Measurements from ENCODE around the gene LYAR.

LYAR gene

GRCh38 chr4:4289597-4289940 lies 385 bp downstream of the LYAR start:
- Histone ChIP-seq H3K9me3 (ENCODE audit: control insufficient read depth, low read length) (no peaks in the 10 kb centered on the region), H3K36me3 (ENCODE audit: control insufficient read depth, insufficient read depth, low read length) (peaks cover 21% of the 10 kb centered on the region), H3K4me1 (ENCODE audit: control insufficient read depth, insufficient read depth, low read length, poor library complexity, severe bottlenecking) (peaks cover 22% of the 10 kb centered on the region), H3K4me3 (ENCODE audit: insufficient read depth, low read depth, low read length, poor library complexity, severe bottlenecking) (peak overlapping the region; percentile 85), H3K27me3 (replicated peaks; ENCODE audit: control insufficient read depth, insufficient read depth, low read length, poor library complexity, severe bottlenecking) (no peaks in the 10 kb centered on the region), H3K27ac (ENCODE audit: insufficient read depth, low read length, poor library complexity, severe bottlenecking) (peak overlapping the region; percentile 70)
- no peak for DNase-seq

GRCh38 chr4:4289055-4289454 lies 899 bp downstream of the LYAR start:
- DNase-seq: no peak
- H3K4me3 ChIP-seq (ENCODE audit: insufficient read depth, low read depth, low read length, poor library complexity, severe bottlenecking): peak overlapping the region; percentile 85
- peak overlapping the region; percentile 70 for H3K27ac ChIP-seq (ENCODE audit: insufficient read depth, low read length, poor library complexity, severe bottlenecking)
- no peaks in the 10 kb centered on the region for H3K9me3 ChIP-seq (ENCODE audit: control insufficient read depth, low read length)
- peaks cover 23% of the 10 kb centered on the region for H3K36me3 ChIP-seq (ENCODE audit: control insufficient read depth, insufficient read depth, low read length)
- H3K27me3 ChIP-seq (replicated peaks; ENCODE audit: control insufficient read depth, insufficient read depth, low read length, poor library complexity, severe bottlenecking): no peaks in the 10 kb centered on the region
- H3K4me1 ChIP-seq (ENCODE audit: control insufficient read depth, insufficient read depth, low read length, poor library complexity, severe bottlenecking): peaks cover 22% of the 10 kb centered on the region

DNA sequence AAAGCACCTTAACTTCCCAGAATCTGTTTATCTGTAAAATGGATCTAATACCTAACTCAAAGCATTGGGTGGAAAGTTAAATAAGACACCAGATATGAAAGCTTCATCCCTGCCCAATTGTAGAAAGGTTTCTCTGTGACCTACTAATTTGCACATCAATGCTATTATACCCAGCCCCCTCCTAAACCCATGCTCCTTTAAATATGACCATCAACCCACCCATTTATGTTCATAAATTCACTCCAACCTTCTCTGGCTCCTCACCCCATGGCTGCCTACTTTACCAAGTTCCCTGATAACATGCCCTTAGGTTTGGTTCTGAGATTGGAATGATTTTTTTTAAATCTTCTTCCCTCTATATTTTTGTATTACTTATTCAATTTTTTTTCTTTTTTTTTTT lies 1.9 kb downstream of the LYAR start:
- Histone ChIP-seq H3K27ac (ENCODE audit: insufficient read depth, low read length, poor library complexity, severe bottlenecking) (no peak overlapping the region), H3K36me3 (ENCODE audit: control insufficient read depth, insufficient read depth, low read length) (peaks cover 31% of the 10 kb centered on the region), H3K4me3 (ENCODE audit: insufficient read depth, low read depth, low read length, poor library complexity, severe bottlenecking) (no peak overlapping the region), H3K27me3 (replicated peaks; ENCODE audit: control insufficient read depth, insufficient read depth, low read length, poor library complexity, severe bottlenecking) (no peaks in the 10 kb centered on the region), H3K9me3 (ENCODE audit: control insufficient read depth, low read length) (no peaks in the 10 kb centered on the region), H3K4me1 (ENCODE audit: control insufficient read depth, insufficient read depth, low read length, poor library complexity, severe bottlenecking) (peaks cover 22% of the 10 kb centered on the region)
- no peak for DNase-seq

- no peak for DNase-seq
- no peak overlapping the region for H3K27ac ChIP-seq (ENCODE audit: insufficient read depth, low read length, poor library complexity, severe bottlenecking)
- peaks cover 8% of the 10 kb centered on the region for H3K4me1 ChIP-seq (ENCODE audit: control insufficient read depth, insufficient read depth, low read length, poor library complexity, severe bottlenecking)
- no peaks in the 10 kb centered on the region for H3K27me3 ChIP-seq (replicated peaks; ENCODE audit: control insufficient read depth, insufficient read depth, low read length, poor library complexity, severe bottlenecking)
- H3K36me3 ChIP-seq (ENCODE audit: control insufficient read depth, insufficient read depth, low read length): peaks cover 57% of the 10 kb centered on the region
- H3K9me3 ChIP-seq (ENCODE audit: control insufficient read depth, low read length): no peaks in the 10 kb centered on the region
- no peak overlapping the region for H3K4me3 ChIP-seq (ENCODE audit: insufficient read depth, low read depth, low read length, poor library complexity, severe bottlenecking)
These were observed 4.9 kb downstream of the LYAR start for GRCh38 chr4:4284827-4285618.

DNA sequence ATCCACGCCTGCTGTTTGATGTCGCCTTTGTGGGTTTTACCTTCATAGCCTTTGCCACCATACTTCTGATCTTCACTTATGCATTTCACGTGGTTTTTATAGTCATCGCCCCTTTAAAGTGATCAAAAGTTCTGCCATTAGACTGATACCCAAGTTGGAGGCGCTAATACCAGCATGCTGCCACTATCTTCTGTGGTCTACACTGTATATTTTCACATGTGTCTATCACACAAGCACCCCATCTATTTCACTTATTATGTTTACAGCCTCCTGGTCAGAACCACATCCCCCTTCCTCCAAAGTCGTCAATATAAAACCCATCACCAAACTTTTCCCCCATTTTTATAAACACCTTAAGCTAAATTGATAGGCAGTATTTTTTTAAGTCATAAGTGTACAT lies 8.2 kb downstream of the LYAR start:
- DNase-seq: no peak
- H3K36me3 ChIP-seq (ENCODE audit: control insufficient read depth, insufficient read depth, low read length): peaks cover 81% of the 10 kb centered on the region
- no peak overlapping the region for H3K4me3 ChIP-seq (ENCODE audit: insufficient read depth, low read depth, low read length, poor library complexity, severe bottlenecking)
- peaks cover 3% of the 10 kb centered on the region for H3K4me1 ChIP-seq (ENCODE audit: control insufficient read depth, insufficient read depth, low read length, poor library complexity, severe bottlenecking)
- H3K27me3 ChIP-seq (replicated peaks; ENCODE audit: control insufficient read depth, insufficient read depth, low read length, poor library complexity, severe bottlenecking): no peaks in the 10 kb centered on the region
- H3K27ac ChIP-seq (ENCODE audit: insufficient read depth, low read length, poor library complexity, severe bottlenecking): no peak overlapping the region
- H3K9me3 ChIP-seq (ENCODE audit: control insufficient read depth, low read length): no peaks in the 10 kb centered on the region

GRCh38 chr4:4277531-4277930 lies 12.4 kb downstream of the LYAR start:
- H3K4me3 ChIP-seq (ENCODE audit: insufficient read depth, low read depth, low read length, poor library complexity, severe bottlenecking): no peak overlapping the region
- DNase-seq: no peak
- peaks cover 72% of the 10 kb centered on the region for H3K36me3 ChIP-seq (ENCODE audit: control insufficient read depth, insufficient read depth, low read length)
- no peaks in the 10 kb centered on the region for H3K4me1 ChIP-seq (ENCODE audit: control insufficient read depth, insufficient read depth, low read length, poor library complexity, severe bottlenecking)
- H3K9me3 ChIP-seq (ENCODE audit: control insufficient read depth, low read length): no peaks in the 10 kb centered on the region
- H3K27ac ChIP-seq (ENCODE audit: insufficient read depth, low read length, poor library complexity, severe bottlenecking): no peak overlapping the region
- H3K27me3 ChIP-seq (replicated peaks; ENCODE audit: control insufficient read depth, insufficient read depth, low read length, poor library complexity, severe bottlenecking): no peaks in the 10 kb centered on the region

- Histone ChIP-seq H3K27ac (ENCODE audit: insufficient read depth, low read length, poor library complexity, severe bottlenecking) (no peak overlapping the region), H3K9me3 (ENCODE audit: control insufficient read depth, low read length) (no peaks in the 10 kb centered on the region), H3K27me3 (replicated peaks; ENCODE audit: control insufficient read depth, insufficient read depth, low read length, poor library complexity, severe bottlenecking) (no peaks in the 10 kb centered on the region), H3K36me3 (ENCODE audit: control insufficient read depth, insufficient read depth, low read length) (peaks cover 53% of the 10 kb centered on the region), H3K4me3 (ENCODE audit: insufficient read depth, low read depth, low read length, poor library complexity, severe bottlenecking) (no peak overlapping the region), H3K4me1 (ENCODE audit: control insufficient read depth, insufficient read depth, low read length, poor library complexity, severe bottlenecking) (no peaks in the 10 kb centered on the region)
- DNase-seq: no peak
These were observed 15.7 kb downstream of the LYAR start for GRCh38 chr4:4274226-4274625.

DNA sequence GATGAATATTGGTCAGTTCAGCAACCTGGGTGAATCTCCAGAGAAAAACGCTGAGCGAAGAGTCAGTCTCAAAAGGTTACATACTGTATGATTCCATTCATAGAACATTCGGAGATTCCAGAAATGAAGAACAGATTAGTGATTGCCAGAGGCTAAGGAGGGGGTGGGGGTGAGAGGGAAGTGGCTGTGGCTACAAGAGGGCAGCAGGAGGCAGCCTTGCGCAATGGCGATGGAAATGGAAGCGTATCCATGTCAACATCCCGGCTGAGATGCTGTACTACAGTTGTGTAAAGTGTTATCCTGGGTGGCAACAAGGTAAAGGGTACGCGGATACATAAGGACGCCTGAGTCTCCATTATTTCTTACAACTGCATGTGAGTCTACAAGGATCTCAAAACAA lies 18.0 kb downstream of the LYAR start:
- Histone ChIP-seq H3K36me3 (ENCODE audit: control insufficient read depth, insufficient read depth, low read length) (peaks cover 37% of the 10 kb centered on the region), H3K27me3 (replicated peaks; ENCODE audit: control insufficient read depth, insufficient read depth, low read length, poor library complexity, severe bottlenecking) (no peaks in the 10 kb centered on the region), H3K4me3 (ENCODE audit: insufficient read depth, low read depth, low read length, poor library complexity, severe bottlenecking) (no peak overlapping the region), H3K4me1 (ENCODE audit: control insufficient read depth, insufficient read depth, low read length, poor library complexity, severe bottlenecking) (no peaks in the 10 kb centered on the region), H3K9me3 (ENCODE audit: control insufficient read depth, low read length) (no peaks in the 10 kb centered on the region), H3K27ac (ENCODE audit: insufficient read depth, low read length, poor library complexity, severe bottlenecking) (no peak overlapping the region)
- DNase-seq: no peak

DNA sequence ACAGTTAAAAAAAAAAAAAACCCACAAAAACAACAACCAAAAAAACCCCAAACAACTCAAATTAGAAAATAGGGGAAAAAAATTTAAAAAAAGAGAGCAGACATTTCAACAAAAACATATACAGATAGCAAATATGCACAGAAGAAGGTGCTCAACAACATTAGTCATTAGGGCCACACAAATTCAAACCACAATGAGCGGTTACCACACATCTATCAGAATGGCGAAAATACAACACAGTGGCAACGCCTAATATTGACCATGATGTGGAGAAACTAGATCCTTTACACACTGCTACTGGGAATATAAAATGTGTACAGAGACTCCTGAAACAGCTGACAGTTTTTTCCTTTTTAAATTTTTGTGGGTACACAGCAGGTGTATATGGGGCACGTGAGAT lies 19.4 kb downstream of the LYAR start:
- Histone ChIP-seq H3K36me3 (ENCODE audit: control insufficient read depth, insufficient read depth, low read length) (peaks cover 32% of the 10 kb centered on the region), H3K9me3 (ENCODE audit: control insufficient read depth, low read length) (no peaks in the 10 kb centered on the region), H3K27ac (ENCODE audit: insufficient read depth, low read length, poor library complexity, severe bottlenecking) (peak overlapping the region; percentile 71), H3K27me3 (replicated peaks; ENCODE audit: control insufficient read depth, insufficient read depth, low read length, poor library complexity, severe bottlenecking) (no peaks in the 10 kb centered on the region), H3K4me3 (ENCODE audit: insufficient read depth, low read depth, low read length, poor library complexity, severe bottlenecking) (no peak overlapping the region), H3K4me1 (ENCODE audit: control insufficient read depth, insufficient read depth, low read length, poor library complexity, severe bottlenecking) (no peaks in the 10 kb centered on the region)
- DNase-seq: no peak

DNA sequence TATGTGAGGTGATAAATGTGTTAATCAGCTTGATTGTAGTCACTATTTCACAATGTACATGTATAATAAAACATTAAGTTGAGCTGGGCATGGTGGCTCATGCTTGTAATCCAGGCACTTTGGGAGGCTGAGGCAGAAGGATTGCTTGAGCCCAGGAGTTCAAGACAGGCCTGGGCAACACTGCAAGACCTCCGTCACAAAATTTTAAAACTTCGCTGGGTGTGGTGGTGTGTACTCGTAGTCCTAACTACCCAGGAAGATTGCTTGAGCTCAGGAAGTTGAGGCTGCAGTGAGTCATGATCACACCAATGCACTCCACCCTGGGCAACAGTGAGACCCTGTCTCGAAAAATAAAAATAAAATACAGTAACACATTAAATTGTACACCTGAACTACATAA lies 20.1 kb downstream of the LYAR start:
- Histone ChIP-seq H3K4me3 (ENCODE audit: insufficient read depth, low read depth, low read length, poor library complexity, severe bottlenecking) (no peak overlapping the region), H3K27me3 (replicated peaks; ENCODE audit: control insufficient read depth, insufficient read depth, low read length, poor library complexity, severe bottlenecking) (no peaks in the 10 kb centered on the region), H3K36me3 (ENCODE audit: control insufficient read depth, insufficient read depth, low read length) (peaks cover 27% of the 10 kb centered on the region), H3K9me3 (ENCODE audit: control insufficient read depth, low read length) (no peaks in the 10 kb centered on the region), H3K4me1 (ENCODE audit: control insufficient read depth, insufficient read depth, low read length, poor library complexity, severe bottlenecking) (no peaks in the 10 kb centered on the region), H3K27ac (ENCODE audit: insufficient read depth, low read length, poor library complexity, severe bottlenecking) (peak overlapping the region; percentile 71)
- peak in 2 of 3 donors; percentile 28 to 43 for DNase-seq

Data from effector memory CD4-positive, alpha-beta T cell (primary cell).